PC-9 (cell line): ENCODE measurements around the gene MMAB. TPM values are rescaled to one million over a fixed set of nuclear protein-coding genes. Genes with fewer than 3 reads are reported as not detected.
A peak's percentile ranks its signal among the peaks of the same experiment; 100 is the strongest.

Experiments
- BruUV-seq: library from RNA; stranded (reverse); fragments of 400-500 nt; replicated peaks from 2 replicates; lab custom pipeline; 2021; lab: Mats Ljungman, UMichigan
- CTCF ChIA-PET: fragments of 300-600 bp; sonication (Branson Sonifier 250); formaldehyde crosslinking; loops from one replicate; lab custom pipeline; 2022; ENCODE audit warnings: antibody characterized with exemption; lab: Charles Lee
- POLR2A ChIA-PET: fragments of 300-600 bp; sonication (Branson Sonifier 250); formaldehyde crosslinking; loops from one replicate; lab custom pipeline; 2022; ENCODE audit warnings: antibody characterized with exemption; ENCODE audit not compliant: unreplicated experiment; lab: Charles Lee
- DNase-seq, 2 experiments: peaks; one replicate each; pipeline versions ENCODE4 v3.0.0 to v3.0.0-alpha.2; 2015 to 2022; ENCODE audit warnings: mixed read lengths in 1 of 2
- H2AFZ ChIP-seq: fragments of 200-600 bp; sonication (generic); 2 replicates; pipeline ENCODE4 v1.8.1; 2017; ENCODE audit warnings: antibody characterized with exemption
- H3F3A ChIP-seq: fragments of 200-600 bp; sonication (generic); 2 replicates; pipeline ENCODE4 v1.8.1; 2017; ENCODE audit warnings: antibody characterized with exemption, mild to moderate bottlenecking, low read depth; ENCODE audit not compliant: insufficient read depth
- H3K27ac ChIP-seq: fragments of 200-600 bp; sonication (generic); 2 replicates; pipeline ENCODE4 v1.6.1; 2016; ENCODE audit warnings: mixed run types
- H3K27me3 ChIP-seq: fragments of 200-600 bp; sonication (generic); 2 replicates; pipeline ENCODE4 v1.6.1; 2016; ENCODE audit warnings: low read depth, mixed run types; ENCODE audit not compliant: insufficient read depth
- H3K36me3 ChIP-seq: fragments of 200-600 bp; sonication (generic); 2 replicates; pipeline ENCODE4 v1.6.1; 2016; ENCODE audit warnings: low read depth, mixed run types
- H3K4me1 ChIP-seq: fragments of 200-600 bp; sonication (generic); replicated peaks from 2 replicates; pipeline ENCODE4 v1.6.1; 2016; ENCODE audit warnings: mixed run types; ENCODE audit not compliant: insufficient read depth
- H3K4me2 ChIP-seq: fragments of 200-600 bp; sonication (generic); 2 replicates; pipeline ENCODE4 v1.6.1; 2017; ENCODE audit warnings: mixed run types
- H3K4me3 ChIP-seq: fragments of 200-600 bp; sonication (generic); 2 replicates; pipeline ENCODE4 v1.6.1; 2016; ENCODE audit warnings: mixed run types
- H3K79me2 ChIP-seq: fragments of 200-600 bp; sonication (generic); 2 replicates; pipeline ENCODE4 v1.6.1; 2017; ENCODE audit warnings: low read depth, mixed run types
- H3K9me2 ChIP-seq: fragments of 200-600 bp; sonication (generic); 2 replicates; pipeline ENCODE4 v1.8.1; 2017; ENCODE audit warnings: mild to moderate bottlenecking; ENCODE audit not compliant: insufficient read depth
- H3K9me3 ChIP-seq: fragments of 200-600 bp; sonication (generic); 2 replicates; pipeline ENCODE4 v1.8.1; 2016; ENCODE audit warnings: low read depth; ENCODE audit not compliant: insufficient read depth
- H4K20me1 ChIP-seq: fragments of 200-600 bp; sonication (generic); 2 replicates; pipeline ENCODE4 v1.8.1; 2017; ENCODE audit not compliant: insufficient read depth
- CTCF ChIP-seq: fragments of 200-600 bp; sonication (generic); conservative IDR thresholded peaks from 2 replicates; pipeline ENCODE4 v1.6.1; 2017; ENCODE audit warnings: mixed run types, antibody characterized with exemption, mild to moderate bottlenecking, moderate library complexity
- EZH2 ChIP-seq: fragments of 200-600 bp; sonication (generic); IDR thresholded peaks from 2 replicates; pipeline ENCODE4 v1.8.0; 2017; ENCODE audit warnings: antibody characterized with exemption, low read depth
- intact Hi-C: fragments of 100-400 bp; cut with micrococcal nuclease; formaldehyde crosslinking; loops from one replicate; pipeline ENCODE4 v1.10.0; 2022; ENCODE audit not compliant: unreplicated experiment
- total RNA-seq: library from RNA; stranded (reverse); gene quantifications from 2 replicates; pipeline ENCODE4 v1.2.3, GENCODE V29; 2021

Gene MMAB
- total RNA-seq, 1 experiment from 2014 or later, result 84.3 TPM

- H3K27ac ChIP-seq, result peak overlapping the region; percentile 55; the same call in 1 of the 2 replicates
These were observed 828 bp downstream of the MMAB start for GRCh38 chr12:109572506-109572845.

GRCh38 chr12:109571773-109572505 is 1.4 kb downstream of the MMAB start:
- ChIA-PET CTCF (no interaction called here), POLR2A (interaction anchor here (0.6 to 0.9 kb wide), 4 partner anchors 14 to 1011 kb away, joined by 3 to 8 read pairs (median 5); partner anchors contain the start of genes KCTD10 and SART3)
- peak overlapping the region; percentile 80; the same call in 1 of the 2 replicates for H3K4me3 ChIP-seq
- H3K9me2 ChIP-seq, result no peaks in the 10 kb centered on the region
- H3K27me3 ChIP-seq, result no peaks in the 10 kb centered on the region
- H4K20me1 ChIP-seq, result no peaks in the 10 kb centered on the region; the same call in 1 of the 2 replicates
- no TSS peak for BruUV-seq
- H3K9me3 ChIP-seq, result no peaks in the 10 kb centered on the region
- H3K4me2 ChIP-seq, result peak overlapping the region; percentile 95
- no peak overlapping the region for H3K27ac ChIP-seq
- intact Hi-C loops, result no loop called here
- peaks cover 16% of the 10 kb centered on the region for H3K4me1 ChIP-seq
- H2AFZ ChIP-seq, result 0 out of 2 replicates have a peak overlapping the region, but pooled peaks have one; percentile 88
- TF ChIP-seq EZH2 (no peak), CTCF (no peak)
- no peaks in the 10 kb centered on the region for H3F3A ChIP-seq
- 0 out of 2 replicates have a peak, but pooled peaks cover 4% of the 10 kb centered on the region for H3K36me3 ChIP-seq
- DNase-seq, result no peak
- peaks cover 17% of the 10 kb centered on the region for H3K79me2 ChIP-seq

More at GRCh38 chr12:109572506-109572845, 828 bp downstream of the MMAB start:
- Histone ChIP-seq H3K27me3 (no peaks in the 10 kb centered on the region), H2AFZ (peak overlapping the region; percentile 88; the same call in 1 of the 2 replicates), H3K4me1 (peaks cover 16% of the 10 kb centered on the region), H3K9me3 (no peaks in the 10 kb centered on the region), H3K4me3 (peak overlapping the region; percentile 80), H3F3A (no peaks in the 10 kb centered on the region), H3K4me2 (peak overlapping the region; percentile 95), H3K79me2 (peaks cover 17% of the 10 kb centered on the region), H4K20me1 (no peaks in the 10 kb centered on the region; the same call in 1 of the 2 replicates), H3K9me2 (no peaks in the 10 kb centered on the region), H3K36me3 (0 out of 2 replicates have a peak, but pooled peaks cover 7% of the 10 kb centered on the region)
- DNase-seq, result no peak
- no TSS peak for BruUV-seq
- CTCF ChIA-PET, result no interaction called here
- intact Hi-C loops, result no loop called here
- TF ChIP-seq EZH2 (no peak), CTCF (no peak)
- POLR2A ChIA-PET, result interaction anchor here (0.6 to 1.7 kb wide), 3 partner anchors 10 to 15 kb away, joined by 5 to 8 read pairs (median 8); no protein-coding TSS in a partner anchor

- Histone ChIP-seq H3K27me3 (no peaks in the 10 kb centered on the region), H3K36me3 (0 out of 2 replicates have a peak, but pooled peaks cover 2% of the 10 kb centered on the region), H2AFZ (no peak overlapping the region), H3K9me2 (no peaks in the 10 kb centered on the region), H3K79me2 (peaks cover 7% of the 10 kb centered on the region), H3K27ac (no peak overlapping the region), H3F3A (no peaks in the 10 kb centered on the region), H3K4me2 (no peak overlapping the region), H3K4me1 (peaks cover 7% of the 10 kb centered on the region), H4K20me1 (no peaks in the 10 kb centered on the region; the same call in 1 of the 2 replicates), H3K9me3 (no peaks in the 10 kb centered on the region), H3K4me3 (no peak overlapping the region)
- no peak for DNase-seq
- CTCF ChIA-PET, result no interaction called here
- intact Hi-C loops, result no loop called here
- TF ChIP-seq EZH2, result no peak
- no peak for TF ChIP-seq CTCF
- BruUV-seq, result no TSS peak
- POLR2A ChIA-PET, result no interaction called here
These were observed 4.8 kb downstream of the MMAB start for GRCh38 chr12:109568486-109568885.
